ENCODE data around the gene ZNF773. TPM values are rescaled to one million over a fixed set of nuclear protein-coding genes. Genes with fewer than 3 reads are reported as not detected.

The ZNF773 gene
- total RNA-seq (2022; extraction: Qiagen RNA extraction; ENCODE audit: low read depth): 3.6 to 5.6 TPM (median 5.5 TPM) in 5 replicates

DNA sequence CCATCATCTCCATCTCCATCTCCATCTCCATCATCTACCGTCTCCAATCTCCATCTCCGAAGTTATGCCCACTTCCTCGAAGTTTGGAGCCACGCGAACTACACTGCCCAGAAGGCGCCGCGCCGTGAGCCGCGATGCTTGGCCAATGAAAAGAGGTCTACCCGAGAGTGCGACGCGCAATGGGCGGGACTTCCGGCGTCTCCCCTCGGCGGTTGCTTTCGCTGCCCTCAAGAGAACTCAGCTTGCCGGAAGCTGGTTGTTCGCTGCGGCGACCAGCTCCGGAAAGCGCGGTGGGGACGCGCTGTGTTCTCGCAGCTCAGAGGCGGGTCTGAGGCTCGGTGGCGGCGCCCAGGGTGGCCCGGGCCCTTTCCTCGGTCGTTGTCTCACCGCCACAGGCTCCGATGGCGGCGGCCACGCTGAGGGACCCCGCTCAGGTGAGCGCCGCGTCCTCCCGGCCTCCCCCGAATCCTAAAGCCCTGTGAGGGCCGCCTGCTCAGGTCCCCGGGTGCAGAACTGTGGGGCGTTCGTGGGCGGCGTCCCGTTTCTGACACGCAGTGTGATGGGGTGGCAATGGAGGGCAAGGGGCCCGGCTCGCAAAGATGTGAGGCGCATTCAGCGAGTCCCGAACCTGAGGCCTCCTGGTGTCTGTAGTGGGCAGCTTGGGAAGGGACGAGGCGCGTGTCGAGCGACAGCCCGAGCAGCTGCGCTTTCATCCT is at the start of gene ZNF773:
Gene ZNF773, plus strand, starts transcription at position 259 of the 716 bp plus-strand sequence. Its CDS starts 143 bp downstream, at position 402.

DNA sequence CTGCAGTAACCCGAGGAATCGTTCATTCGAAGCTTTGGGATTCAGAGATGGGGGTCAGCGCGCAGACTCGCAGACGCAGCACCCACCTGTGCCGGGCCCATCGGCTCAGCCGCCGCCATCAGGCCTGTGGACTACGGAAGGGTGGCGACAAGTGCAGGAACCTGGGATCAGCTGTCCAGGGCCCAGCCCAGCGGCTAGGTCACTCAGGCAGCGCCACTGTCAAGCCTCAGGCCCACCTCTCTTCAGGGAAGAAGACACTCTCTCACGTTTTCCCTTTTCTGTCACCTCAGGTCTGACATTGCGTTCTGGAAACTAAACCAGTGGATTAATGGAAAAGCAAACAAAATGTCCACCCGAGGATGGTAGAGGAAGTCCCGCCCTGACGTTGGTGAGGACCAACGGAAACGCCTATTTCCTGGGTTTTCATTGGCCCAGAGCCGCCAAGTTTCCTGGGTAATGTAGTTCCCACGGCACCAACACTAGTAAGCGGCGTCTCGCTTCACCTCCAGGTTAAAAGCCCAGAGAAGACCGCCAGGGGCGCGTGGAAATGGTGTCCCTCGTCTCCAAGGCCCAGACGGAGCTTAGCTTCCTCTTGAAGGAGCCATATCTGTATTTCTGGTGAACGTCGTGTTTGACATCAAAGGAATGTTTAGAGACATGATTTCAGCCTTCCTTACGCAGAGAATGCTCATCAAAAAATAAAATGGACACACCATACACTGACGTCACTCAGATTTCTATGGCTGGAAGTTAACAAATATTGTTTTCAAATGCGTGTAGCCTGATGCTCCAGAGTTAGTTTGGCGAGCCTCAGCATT is 22.3 kb upstream of the ZNF773 start, which contains the start of gene ZNF772:
Gene ZNF772, minus strand, starts transcription at position 376 of the 818 bp plus-strand sequence. Its CDS starts 257 bp downstream, at position 119.

GRCh38 chr19:57487477-57488298 is 12.1 kb upstream of the ZNF773 start, which contains the start of gene ZNF419:
ZNF419 (plus strand) TSS chr19:57487750; CDS start chr19:57487951, 201 bp downstream.

GRCh38 chr19:57527136-57527881 is 27.6 kb downstream of the ZNF773 start, which contains the start of gene ZNF549:
ZNF549 (plus strand) TSS chr19:57527356; CDS start chr19:57527574, 218 bp downstream.

Other genes with a start within 250 kb of the ZNF773 start
- 0.89 to 1.2 TPM (median 0.96 TPM) in 5 replicates for gene ZNF460, start 219.5 kb upstream of the ZNF773 start, total RNA-seq (2022; extraction: Qiagen RNA extraction; ENCODE audit: low read depth)
- gene ZNF543, start 179.5 kb upstream of the ZNF773 start, total RNA-seq (2022; extraction: Qiagen RNA extraction; ENCODE audit: low read depth): 0.78 to 1.7 TPM (median 1.4 TPM) in 5 replicates
- gene ZNF304, start 148.7 kb upstream of the ZNF773 start, total RNA-seq (2022; extraction: Qiagen RNA extraction; ENCODE audit: low read depth): 2.0 to 2.5 TPM (median 2.3 TPM) in 5 replicates
- gene TRAPPC2B, start 136.4 kb upstream of the ZNF773 start, total RNA-seq (2022; extraction: Qiagen RNA extraction; ENCODE audit: low read depth): 15.8 to 18.0 TPM (median 16.3 TPM) in 5 replicates
- gene ZNF547, start 136.4 kb upstream of the ZNF773 start, total RNA-seq (2022; extraction: Qiagen RNA extraction; ENCODE audit: low read depth): 1.4 to 2.2 TPM (median 1.7 TPM) in 5 replicates
- gene ZNF548, start 110.1 kb upstream of the ZNF773 start, total RNA-seq (2022; extraction: Qiagen RNA extraction; ENCODE audit: low read depth): 2.2 to 4.6 TPM (median 3.9 TPM) in 5 replicates
- gene ZNF17, start 88.8 kb upstream of the ZNF773 start, total RNA-seq (2022; extraction: Qiagen RNA extraction; ENCODE audit: low read depth): 4.0 to 7.4 TPM (median 4.9 TPM) in 5 replicates
- gene ZNF749, start 64.6 kb upstream of the ZNF773 start, total RNA-seq (2022; extraction: Qiagen RNA extraction; ENCODE audit: low read depth): 14.1 to 17.2 TPM (median 14.4 TPM) in 5 replicates
- gene VN1R1, start 42.8 kb upstream of the ZNF773 start, total RNA-seq (2022; extraction: Qiagen RNA extraction; ENCODE audit: low read depth): 0.08 to 0.10 TPM in 2 of 5 replicates, not detected in the others
- 0.58 to 1.8 TPM (median 1.5 TPM) in 5 replicates for gene ZNF772, start 22.4 kb upstream of the ZNF773 start, total RNA-seq (2022; extraction: Qiagen RNA extraction; ENCODE audit: low read depth)
- 5.6 to 9.9 TPM (median 6.5 TPM) in 5 replicates for gene ZNF419, start 12.2 kb upstream of the ZNF773 start, total RNA-seq (2022; extraction: Qiagen RNA extraction; ENCODE audit: low read depth)
- gene ZNF549, start 27.4 kb downstream of the ZNF773 start, total RNA-seq (2022; extraction: Qiagen RNA extraction; ENCODE audit: low read depth): 1.5 to 2.1 TPM (median 1.8 TPM) in 5 replicates
- gene ZNF550, start 59.9 kb downstream of the ZNF773 start, total RNA-seq (2022; extraction: Qiagen RNA extraction; ENCODE audit: low read depth): 3.0 to 4.3 TPM (median 3.8 TPM) in 5 replicates
- gene ZNF416, start 79.0 kb downstream of the ZNF773 start, total RNA-seq (2022; extraction: Qiagen RNA extraction; ENCODE audit: low read depth): 3.4 to 5.5 TPM (median 4.7 TPM) in 5 replicates
- gene ZIK1, start 84.2 kb downstream of the ZNF773 start, total RNA-seq (2022; extraction: Qiagen RNA extraction; ENCODE audit: low read depth): not detected in 5 replicates
- 4.2 to 5.6 TPM (median 4.8 TPM) in 5 replicates for gene ZNF530, start 99.9 kb downstream of the ZNF773 start, total RNA-seq (2022; extraction: Qiagen RNA extraction; ENCODE audit: low read depth)
- gene ZNF134, start 114.3 kb downstream of the ZNF773 start, total RNA-seq (2022; extraction: Qiagen RNA extraction; ENCODE audit: low read depth): 8.8 to 12.1 TPM (median 9.3 TPM) in 5 replicates
- 5.1 to 6.8 TPM (median 6.0 TPM) in 5 replicates for gene ZNF211, start 133.2 kb downstream of the ZNF773 start, total RNA-seq (2022; extraction: Qiagen RNA extraction; ENCODE audit: low read depth)
- gene ZSCAN4, start 169.0 kb downstream of the ZNF773 start, total RNA-seq (2022; extraction: Qiagen RNA extraction; ENCODE audit: low read depth): not detected in 5 replicates
- 4.8 to 5.6 TPM (median 5.0 TPM) in 5 replicates for gene ZNF551, start 182.0 kb downstream of the ZNF773 start, total RNA-seq (2022; extraction: Qiagen RNA extraction; ENCODE audit: low read depth)
- not detected in 5 replicates for gene ZNF154, start 209.3 kb downstream of the ZNF773 start, total RNA-seq (2022; extraction: Qiagen RNA extraction; ENCODE audit: low read depth)
- gene ZNF671, start 227.7 kb downstream of the ZNF773 start, total RNA-seq (2022; extraction: Qiagen RNA extraction; ENCODE audit: low read depth): 0.69 to 1.1 TPM (median 1.0 TPM) in 5 replicates
- gene ZNF776, start 246.9 kb downstream of the ZNF773 start, total RNA-seq (2022; extraction: Qiagen RNA extraction; ENCODE audit: low read depth): 5.0 to 7.4 TPM (median 5.3 TPM) in 5 replicates